Neural progenitor cell (in vitro differentiated cells): ENCODE data around the gene GGA1.

Source experiments
- CTCF ChIP-seq: fragments of 200-600 bp; sonication (generic); IDR thresholded peaks from 2 replicates; pipeline ENCODE4 v1.5.1; 2017; ENCODE audit warnings: antibody characterized with exemption, mild to moderate bottlenecking
- EZH2 ChIP-seq: fragments of 200-600 bp; sonication (generic); IDR thresholded peaks from 2 replicates; pipeline ENCODE4 v1.6.1; 2017; ENCODE audit warnings: antibody characterized with exemption, mild to moderate bottlenecking, moderate library complexity
- EZH2phosphoT487 ChIP-seq: fragments of 200-600 bp; sonication (generic); IDR thresholded peaks from 2 replicates; pipeline ENCODE4 v1.6.1; 2017; ENCODE audit warnings: antibody characterized with exemption

- no peak for TF ChIP-seq CTCF
- no peak for TF ChIP-seq EZH2phosphoT487
- TF ChIP-seq EZH2, result no peak
These were observed 23.8 kb downstream of the GGA1 start for GRCh38 chr22:37632174-37633088.
